ENCODE data around the gene USP47. TPM values are rescaled to one million over a fixed set of nuclear protein-coding genes. Genes with fewer than 3 reads are reported as not detected.
A peak's percentile ranks its signal among the peaks of the same experiment; 100 is the strongest.

USP47 gene
- total RNA-seq, 1 donor from 2014 or later = 23.7 TPM

DNA sequence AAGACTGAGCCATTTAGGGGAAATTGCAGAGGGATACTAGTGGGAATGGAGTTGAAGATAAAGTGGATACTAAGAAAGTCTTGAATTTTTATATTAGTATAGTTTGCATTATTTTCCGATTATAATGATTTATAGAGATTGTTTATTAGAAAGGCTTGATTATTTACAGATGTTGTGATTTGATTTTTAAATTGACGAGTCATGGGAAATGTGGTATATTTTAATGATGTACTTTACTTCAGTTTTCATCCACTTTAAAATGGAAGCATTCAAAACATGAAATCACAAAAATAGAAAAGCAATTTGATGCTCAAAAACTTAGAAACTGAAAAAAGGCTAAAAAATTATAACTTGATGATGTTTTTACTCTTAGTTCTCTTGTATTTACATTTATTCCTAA lies 21.2 kb downstream of the USP47 start:
- ATAC-seq (no peak), DNase-seq (ENCODE audit: low spot score) (no peak)

DNA sequence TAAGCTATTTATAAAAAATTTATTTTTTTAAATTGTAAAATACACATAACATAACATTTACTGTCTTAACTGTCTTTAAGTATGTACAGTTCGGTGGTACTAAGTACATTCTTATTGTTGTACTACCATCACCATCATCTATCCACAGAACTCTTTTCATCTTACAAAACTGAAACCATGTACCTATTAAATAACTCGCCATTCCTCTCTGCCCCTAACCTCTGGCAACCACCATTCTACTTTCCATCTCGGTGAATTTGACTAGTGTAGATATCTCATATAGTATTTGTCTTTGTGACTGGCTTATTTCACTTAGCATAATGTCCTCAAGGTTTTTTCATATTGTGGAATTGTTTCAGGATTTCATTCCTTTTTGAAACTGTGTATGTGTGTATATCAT lies 22.6 kb downstream of the USP47 start:
- DNase-seq (ENCODE audit: low spot score) (no peak), ATAC-seq (no peak)

DNA sequence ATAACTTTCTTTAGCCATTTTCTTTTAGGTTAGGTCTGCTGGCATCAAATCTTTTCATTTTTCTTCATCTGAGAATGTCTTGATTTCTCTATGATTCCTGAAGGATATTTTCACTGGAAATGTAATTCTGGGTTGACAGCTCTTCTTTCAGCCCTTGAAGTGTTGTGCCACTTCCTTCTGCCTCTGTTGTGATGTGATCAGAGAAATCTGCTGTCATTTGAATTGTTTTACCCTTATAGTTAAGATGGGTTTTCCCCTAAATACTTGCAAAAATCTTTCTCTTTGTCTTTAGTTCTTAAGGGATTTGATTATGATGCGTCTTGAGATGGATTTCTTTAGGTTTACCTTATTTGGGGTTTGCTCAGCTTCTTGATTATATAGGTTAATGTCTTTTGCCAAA lies 23.0 kb downstream of the USP47 start:
- no peak for ATAC-seq
- DNase-seq (ENCODE audit: low spot score) = no peak

DNA sequence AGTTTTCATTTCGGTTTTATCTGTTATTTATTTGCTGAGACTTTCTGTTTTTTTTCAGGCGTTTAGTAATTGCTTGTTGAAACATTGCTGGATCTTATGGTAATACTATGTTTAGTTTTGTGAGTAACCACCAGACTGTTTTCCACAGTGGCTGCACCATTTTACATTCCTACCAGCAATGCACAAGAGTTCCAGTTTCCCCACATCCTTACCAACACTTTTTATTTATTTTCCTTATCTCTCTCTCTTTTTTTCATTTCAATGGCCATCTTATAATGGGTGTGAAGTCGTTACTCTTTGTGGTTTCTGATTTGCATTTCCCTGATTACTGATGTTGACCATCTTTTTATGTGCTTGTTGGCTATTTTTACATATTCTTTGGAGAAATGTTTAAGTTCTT lies 23.7 kb downstream of the USP47 start:
- ATAC-seq (no peak), DNase-seq (ENCODE audit: low spot score) (no peak)

DNA sequence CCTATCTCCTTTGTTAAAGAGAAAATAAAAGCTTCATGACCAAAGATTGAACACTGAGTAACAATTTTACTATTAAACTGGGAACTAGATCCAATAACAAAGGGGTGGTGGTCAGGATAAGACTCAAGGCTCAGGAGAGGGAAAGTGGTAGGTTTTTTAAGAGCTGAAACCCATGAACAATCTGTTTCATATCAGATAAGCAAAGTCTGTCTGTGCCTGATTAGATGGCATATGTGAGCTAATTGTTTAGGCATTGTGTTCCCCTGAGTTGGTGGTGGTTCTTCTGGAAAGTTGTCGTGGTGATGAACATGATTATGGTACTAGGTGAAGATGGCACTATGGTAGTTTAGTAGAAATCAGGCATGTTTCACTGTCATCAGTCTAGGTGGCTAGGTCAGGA lies 24.4 kb downstream of the USP47 start:
- no peak for ATAC-seq
- DNase-seq (ENCODE audit: low spot score) = no peak

DNA sequence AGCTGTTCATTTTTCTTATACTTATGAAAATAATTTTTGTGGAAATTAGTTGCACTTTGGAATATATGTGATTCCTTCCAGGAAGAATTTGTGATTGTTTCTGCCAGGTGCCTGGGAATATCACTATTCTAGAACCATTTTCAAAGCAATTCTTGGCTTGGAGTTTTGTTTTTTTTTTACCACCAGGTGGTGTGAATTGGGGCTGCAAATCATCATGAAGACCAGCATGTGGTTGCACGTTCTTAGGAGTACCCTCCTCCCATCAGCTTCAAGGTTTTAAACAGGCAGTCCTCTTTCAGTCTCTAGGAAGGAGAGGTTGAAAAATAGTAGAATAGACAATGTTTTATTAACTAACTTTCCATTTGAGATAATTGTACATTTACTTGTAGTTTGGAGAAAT lies 25.9 kb downstream of the USP47 start:
- no peak for ATAC-seq
- no peak for DNase-seq (ENCODE audit: low spot score)

DNA sequence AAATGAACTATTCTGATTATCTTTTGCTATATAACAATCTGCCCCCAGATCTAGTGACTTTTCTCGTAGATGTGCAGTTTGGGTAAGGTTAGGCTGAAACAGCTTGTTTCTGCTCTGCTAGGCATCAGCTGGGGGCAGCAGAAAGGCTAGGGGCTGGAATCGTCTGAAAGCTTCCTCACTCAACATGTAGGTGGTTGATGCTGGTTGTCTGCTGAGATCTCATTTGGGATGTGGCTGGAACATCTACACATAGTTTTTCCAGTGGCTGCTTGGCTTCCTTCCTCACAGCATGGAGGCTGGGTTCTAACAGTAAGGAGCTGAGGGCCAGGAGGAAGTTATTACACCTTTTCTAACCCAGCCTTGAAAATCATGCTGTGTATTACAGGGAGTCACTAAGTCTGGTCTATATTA lies 30.2 kb downstream of the USP47 start:
- ATAC-seq (peak; percentile 33), DNase-seq (ENCODE audit: low spot score) (no peak)

DNA sequence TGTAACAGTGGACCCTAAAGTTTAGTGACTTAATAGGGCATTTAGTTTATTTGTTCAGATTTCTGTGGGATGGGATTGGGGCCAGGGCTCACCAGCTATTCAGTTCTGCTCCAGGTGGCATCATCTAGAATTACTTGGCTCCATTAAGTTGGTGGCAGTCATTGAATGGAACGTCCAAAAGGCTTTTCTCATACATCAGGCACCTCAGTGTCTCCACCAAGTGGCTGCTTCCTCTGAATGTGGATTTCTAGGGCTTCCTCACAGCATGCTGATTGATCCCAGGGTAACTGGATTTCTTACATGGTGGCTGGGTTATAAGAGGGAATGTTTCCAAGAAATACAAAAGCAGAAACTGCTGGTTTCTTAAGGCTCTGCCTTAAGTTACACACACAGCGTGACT lies 34.7 kb downstream of the USP47 start:
- ATAC-seq = peak; percentile 19
- no peak for DNase-seq (ENCODE audit: low spot score)

DNA sequence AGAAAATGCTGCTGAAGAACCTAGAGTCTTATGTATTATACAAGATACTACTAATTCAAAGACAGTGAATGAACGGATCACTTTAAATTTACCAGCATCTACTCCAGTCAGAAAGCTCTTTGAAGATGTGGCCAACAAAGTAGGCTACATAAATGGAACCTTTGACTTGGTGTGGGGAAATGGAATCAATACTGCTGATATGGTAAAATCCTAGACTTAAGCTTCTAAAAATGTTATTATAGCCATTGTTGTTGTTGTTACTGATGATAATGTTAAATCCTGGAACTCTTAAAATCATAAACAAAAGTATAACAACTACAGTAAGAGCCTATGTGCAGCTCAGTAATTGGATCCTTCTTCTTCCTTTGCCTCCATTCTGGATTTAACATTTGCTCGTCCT lies 38.4 kb downstream of the USP47 start:
- no peak for DNase-seq (ENCODE audit: low spot score)
- peak; percentile 73 for ATAC-seq

DNA sequence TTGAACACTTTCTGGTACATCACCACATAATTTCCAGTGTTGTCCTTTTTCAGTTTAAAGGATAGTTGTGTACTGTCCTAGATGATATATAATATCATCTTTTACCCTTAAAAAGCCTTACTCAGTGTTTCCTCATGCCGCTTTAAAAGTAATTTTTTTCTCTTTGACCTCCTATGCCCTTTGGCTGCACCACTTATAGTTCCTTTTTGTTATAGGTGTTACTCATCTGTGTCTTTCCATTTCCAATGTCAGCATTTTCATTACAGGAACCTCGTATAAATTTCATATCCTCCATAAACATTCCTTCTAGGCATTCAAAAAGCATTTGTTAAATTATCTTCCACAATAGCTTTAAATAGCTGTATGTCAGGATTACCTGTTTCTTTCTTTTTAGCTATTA lies 40.8 kb downstream of the USP47 start:
- DNase-seq (ENCODE audit: low spot score) (no peak), ATAC-seq (no peak)

DNA sequence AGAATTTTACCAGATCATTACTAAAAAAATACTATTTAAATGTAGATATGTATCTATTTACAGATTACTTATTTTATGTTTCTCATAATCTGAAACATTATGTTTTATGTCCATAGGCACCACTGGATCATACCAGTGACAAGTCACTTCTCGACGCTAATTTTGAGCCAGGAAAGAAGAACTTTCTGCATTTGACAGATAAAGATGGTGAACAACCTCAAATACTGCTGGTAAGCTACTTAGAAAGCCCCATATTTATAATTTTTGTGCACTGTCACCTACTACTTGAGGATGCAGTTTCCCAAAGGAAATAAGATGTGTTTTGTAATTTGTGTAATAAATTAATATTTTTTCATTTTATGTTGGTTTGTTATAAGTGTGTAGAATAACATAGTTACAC lies 42.6 kb downstream of the USP47 start:
- DNase-seq (ENCODE audit: low spot score) (no peak), ATAC-seq (no peak)

DNA sequence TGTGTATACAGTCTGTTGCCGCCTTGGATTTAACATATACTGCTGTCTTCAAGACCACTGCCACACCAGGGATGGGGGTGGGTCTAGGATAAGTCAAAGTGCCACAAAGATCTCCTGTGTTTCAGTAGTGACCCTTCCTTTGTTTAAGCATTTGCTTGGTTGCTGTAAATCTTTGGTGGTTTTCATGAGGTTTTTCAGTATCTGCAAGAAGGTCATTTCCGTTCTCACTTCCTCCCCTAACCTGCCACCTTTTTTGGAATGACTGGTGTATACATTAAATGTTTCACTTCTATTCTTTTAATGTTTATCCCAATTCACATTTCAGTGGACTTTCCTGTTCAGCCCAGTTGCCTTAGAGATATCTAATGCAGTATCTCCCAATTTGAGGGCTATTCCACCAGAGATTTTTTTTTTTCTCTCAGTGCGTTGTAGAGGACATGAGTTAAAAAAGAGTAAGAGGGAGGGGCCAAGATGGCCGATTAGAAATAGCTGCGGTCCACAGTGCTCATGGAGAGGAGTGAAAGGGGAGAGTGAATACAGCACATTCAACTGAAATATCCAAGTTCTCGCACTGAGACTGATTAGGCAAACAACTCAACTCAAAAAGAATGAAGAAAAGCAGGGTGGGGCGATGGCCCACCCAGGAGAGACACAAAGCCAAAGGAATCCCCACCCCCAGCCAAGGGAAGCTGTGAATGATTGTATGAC lies 43.2 kb downstream of the USP47 start:
- no peak for DNase-seq (ENCODE audit: low spot score)
- ATAC-seq = no peak

DNA sequence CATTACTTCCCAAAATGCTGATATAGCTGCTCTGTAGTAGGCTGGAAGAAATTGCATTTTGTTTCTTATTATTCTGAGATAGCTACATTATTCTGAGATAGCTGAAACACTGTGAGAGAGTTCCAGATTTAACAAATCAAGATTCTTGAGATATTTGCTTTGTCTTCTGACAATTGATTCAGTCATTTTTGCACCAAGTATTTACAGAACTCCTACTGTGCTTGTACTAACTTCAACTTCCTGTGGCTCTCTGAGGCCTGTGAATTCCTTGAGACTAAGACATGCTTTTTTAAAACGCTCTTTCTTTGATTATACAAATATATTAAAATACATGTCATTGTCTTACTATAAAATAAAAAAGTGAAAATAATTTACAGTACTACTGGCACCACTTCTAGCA lies 52.7 kb downstream of the USP47 start:
- ATAC-seq (no peak), DNase-seq (ENCODE audit: low spot score) (no peak)

DNA sequence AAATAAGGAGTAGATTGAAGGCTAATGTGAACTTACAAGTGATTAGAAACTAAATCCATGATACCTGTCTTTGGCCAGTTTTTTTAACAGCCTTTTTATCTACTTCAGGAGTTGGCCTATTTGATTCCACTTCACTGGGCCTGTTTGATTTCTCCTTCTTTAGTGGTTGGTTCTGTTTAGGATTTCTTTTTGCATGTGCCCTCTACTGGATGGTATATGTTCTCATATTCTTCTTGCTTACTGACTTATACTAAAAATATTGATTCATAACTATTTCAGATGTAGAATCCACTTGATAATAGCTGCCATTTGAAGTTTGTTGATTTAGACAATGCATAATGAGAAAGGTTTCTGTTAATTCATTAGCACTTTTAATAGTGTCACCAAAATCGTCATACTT lies 53.9 kb downstream of the USP47 start:
- DNase-seq (ENCODE audit: low spot score) (no peak), ATAC-seq (peak; percentile 44)

DNA sequence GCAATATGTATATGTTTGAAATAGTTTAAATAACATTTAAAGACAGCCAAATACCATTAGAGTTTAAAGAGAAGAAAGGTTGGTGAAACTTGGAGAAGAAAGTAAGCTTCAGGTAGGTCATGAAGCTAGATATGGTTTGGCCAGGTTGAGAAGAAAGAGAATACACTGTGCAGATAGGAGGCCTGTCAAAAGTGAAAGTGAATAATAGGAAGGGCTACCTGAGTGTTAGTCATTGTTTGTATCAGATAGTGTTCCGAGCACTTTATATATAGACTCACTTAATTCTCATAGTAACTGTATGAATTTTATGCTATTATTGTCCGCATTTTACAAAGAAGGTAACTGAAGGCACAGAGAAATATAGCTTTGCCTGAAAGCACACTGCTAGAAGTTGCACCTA lies 56.9 kb downstream of the USP47 start:
- DNase-seq (ENCODE audit: low spot score) (no peak), ATAC-seq (no peak)

DNA sequence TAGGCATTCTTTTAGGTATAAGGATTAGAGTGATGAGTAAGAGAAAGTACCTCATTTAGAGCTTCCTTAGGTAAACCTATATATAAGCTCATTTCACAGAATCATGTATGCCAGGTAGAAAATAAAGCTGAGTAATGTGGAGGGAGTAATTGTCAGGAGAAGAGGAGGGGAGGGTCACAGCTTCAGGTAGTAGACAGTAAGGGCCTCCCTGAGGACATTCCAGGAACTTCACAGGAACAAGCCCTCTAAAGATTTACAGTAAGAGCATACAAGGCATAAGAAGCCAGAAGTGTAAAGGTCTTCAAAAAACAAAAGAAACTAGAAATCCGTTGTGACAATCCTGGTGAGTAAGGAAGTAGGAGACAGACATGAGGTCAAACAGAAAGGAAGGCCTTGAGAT lies 57.6 kb downstream of the USP47 start:
- DNase-seq (ENCODE audit: low spot score) = no peak
- ATAC-seq = peak; percentile 21

DNA sequence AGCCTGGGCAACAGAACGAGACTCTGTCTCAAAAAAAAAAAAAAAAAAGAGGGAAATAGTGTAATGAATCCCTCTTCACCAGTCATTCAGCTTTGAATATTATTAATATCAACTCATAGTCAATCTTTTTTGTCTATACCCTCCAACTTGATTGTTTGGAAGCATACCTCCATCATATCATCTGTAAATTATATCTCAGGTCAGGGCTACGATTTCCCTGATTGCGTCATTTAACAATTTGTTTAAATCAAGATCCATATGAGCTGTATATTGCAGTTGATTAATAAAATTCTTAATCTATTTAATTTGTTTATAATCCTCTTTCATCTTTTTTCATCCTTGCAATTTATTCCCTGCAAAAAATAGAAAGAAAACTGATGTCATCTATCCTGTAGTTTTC lies 60.2 kb downstream of the USP47 start:
- DNase-seq (ENCODE audit: low spot score) = no peak
- no peak for ATAC-seq

DNA sequence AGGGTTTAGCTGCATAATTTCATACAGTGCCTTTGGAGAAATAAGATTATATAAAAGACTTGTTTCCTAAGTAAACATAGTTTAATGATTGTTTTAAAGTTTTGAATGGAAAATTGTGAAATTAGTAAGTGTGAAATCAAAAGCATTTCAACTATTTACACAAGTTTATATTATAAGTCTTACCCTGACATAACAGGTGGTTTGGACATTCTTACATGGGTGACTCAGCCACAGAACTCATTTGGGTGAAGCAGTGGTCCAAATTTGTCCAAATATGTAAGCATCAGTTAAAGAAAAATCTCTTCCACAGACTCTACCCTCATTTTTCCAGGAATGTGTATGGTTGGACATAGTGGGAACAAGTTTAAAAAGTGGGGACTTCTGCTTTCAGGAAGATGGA lies 68.0 kb downstream of the USP47 start:
- no peak for DNase-seq (ENCODE audit: low spot score)
- ATAC-seq = no peak

DNA sequence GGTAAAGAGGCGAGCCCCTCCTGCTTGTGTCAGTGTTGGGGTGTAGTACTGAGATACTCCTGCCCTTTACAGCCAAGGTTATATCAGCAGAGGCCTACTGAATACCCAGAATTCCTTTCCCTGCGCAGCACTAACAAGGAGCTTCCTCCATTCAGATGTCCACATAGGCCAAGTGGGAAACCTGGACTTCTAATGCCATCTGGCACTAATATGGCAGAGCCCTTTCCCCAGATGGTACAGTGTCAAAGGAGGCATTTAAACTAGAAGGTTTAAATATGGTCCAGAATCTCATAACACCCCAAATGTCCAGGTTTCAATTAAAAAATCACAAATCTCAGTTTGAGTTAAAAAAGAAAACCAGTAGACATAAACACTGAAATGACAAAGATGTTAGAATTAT lies 68.8 kb downstream of the USP47 start:
- ATAC-seq (no peak), DNase-seq (ENCODE audit: low spot score) (no peak)

DNA sequence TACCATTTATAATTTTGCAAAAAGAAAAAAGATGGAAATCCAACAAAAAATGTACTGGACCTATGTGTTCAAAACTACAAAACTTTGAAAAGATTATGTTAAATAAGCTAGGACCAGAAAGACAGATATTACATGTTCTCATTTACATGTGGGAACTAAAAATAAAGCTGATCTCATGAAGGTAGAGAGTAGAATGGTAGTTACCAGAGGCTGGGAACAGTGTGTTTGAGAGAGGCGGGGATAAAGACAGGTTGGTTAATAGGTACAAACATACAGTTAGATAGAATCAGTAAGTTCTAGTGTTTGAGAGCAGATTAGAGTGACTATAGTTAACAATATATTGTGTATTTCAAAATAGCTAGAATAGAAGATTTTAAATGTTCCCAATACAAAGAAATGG lies 71.6 kb downstream of the USP47 start:
- DNase-seq (ENCODE audit: low spot score) (no peak), ATAC-seq (no peak)

DNA sequence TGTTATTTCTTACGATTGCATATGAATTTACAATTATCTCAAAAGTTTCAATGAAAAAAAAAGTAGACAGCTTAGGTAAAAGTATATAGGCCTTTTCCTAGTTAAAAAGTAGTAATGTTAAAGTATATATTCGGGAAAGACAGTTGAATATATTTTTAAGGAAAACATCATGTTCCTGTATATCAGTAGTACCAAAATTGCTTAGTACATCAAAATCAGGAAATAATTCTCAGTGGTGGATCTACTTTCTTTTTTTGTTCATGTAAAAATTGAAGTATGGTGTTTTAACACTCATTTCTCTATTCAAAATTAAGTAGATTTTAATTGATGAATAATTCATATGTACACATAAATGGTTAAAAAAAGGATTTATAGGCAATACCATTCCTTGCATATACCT lies 73.9 kb downstream of the USP47 start:
- DNase-seq (ENCODE audit: low spot score) (no peak), ATAC-seq (no peak)

DNA sequence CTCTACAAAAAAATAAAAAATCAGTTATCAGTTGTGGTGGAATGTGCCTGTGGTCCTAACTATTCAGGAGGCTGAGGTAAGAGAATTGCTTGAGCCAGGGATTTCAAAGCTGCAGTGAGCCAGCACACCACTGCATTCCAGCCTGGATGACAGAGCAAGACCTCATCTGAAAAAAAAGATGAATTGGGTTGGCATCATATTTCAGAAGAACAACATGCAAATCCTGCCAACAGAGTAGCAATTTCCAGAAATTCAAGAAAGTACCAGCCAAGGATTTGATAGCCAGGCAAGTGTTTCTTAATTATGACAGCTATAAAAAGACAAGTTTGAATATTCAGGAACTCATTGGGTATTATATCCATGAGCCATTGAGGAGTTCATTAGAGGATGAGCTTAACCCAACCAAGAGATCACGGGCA lies 75.2 kb downstream of the USP47 start:
- ATAC-seq = no peak
- DNase-seq (ENCODE audit: low spot score) = no peak

DNA sequence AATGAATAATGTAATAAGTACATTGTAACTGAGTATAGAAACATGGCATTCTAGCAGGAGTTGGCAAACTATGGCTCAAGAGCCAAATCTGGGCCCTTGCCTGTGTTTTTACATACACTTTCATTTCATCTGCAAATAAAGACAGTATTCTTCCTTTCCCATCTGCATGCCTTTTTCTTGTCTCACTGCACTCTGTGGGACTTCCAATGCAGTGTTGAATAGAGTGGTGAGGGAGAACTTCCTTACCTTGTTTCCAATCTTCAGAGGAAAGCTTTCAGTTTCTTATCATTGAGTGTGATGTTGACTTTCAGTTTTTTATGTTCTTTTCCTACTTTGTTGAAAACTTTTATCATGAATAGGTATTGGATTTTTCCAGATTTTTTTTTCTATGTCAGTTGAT lies 82.1 kb downstream of the USP47 start:
- ATAC-seq = no peak
- no peak for DNase-seq (ENCODE audit: low spot score)

DNA sequence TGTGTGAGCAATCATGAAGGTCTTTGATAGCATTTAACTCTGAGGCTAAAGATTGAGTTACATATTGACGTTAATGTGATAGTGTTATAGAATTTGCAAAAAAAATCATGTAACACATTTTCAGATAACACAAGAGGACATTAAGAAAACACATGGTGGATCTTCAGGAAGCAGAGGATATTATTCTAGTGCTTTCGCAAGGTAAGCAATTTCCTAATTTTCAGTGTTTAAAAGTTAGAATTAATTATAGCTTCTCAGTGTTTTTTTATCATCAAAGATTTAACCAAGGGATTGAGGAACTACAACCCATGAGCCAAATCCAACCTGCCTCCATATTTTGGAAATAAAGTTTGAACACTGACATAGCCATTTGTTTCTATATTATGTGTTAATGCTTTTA lies 88.1 kb downstream of the USP47 start:
- DNase-seq (ENCODE audit: low spot score) (no peak), ATAC-seq (no peak)

Measured in left lobe of liver (tissue), 2 donors.